GM19397 (cell line): ENCODE measurements around the gene DES.
"Not testable (repeated sequence)": the region's sequence is repeated elsewhere in the genome, so short reads cannot be mapped to it uniquely, and the experiment has no call there.

Source experiments
- ATAC-seq: cut with Tn5 transposase; IDR thresholded peaks from one replicate; pipeline ENCODE4 v1.9.1; 2021; ENCODE audit warnings: mild to moderate bottlenecking, moderate library complexity; ENCODE audit not compliant: unreplicated experiment

DES gene

GRCh38 chr2:219418155-219419011 lies at the start of gene DES:
Gene DES (plus strand): TSS chr2:219418377. CDS start chr2:219418463, 86 bp downstream.
- no peak for ATAC-seq

GRCh38 chr2:219368690-219369191 lies 49.4 kb upstream of the DES start:
- no peak for ATAC-seq

GRCh38 chr2:219369447-219369861 lies 48.7 kb upstream of the DES start:
- ATAC-seq: no peak

GRCh38 chr2:219378163-219378851 lies 39.9 kb upstream of the DES start:
- no peak for ATAC-seq

GRCh38 chr2:219380926-219381325 lies 37.3 kb upstream of the DES start:
- ATAC-seq: no peak

DNA sequence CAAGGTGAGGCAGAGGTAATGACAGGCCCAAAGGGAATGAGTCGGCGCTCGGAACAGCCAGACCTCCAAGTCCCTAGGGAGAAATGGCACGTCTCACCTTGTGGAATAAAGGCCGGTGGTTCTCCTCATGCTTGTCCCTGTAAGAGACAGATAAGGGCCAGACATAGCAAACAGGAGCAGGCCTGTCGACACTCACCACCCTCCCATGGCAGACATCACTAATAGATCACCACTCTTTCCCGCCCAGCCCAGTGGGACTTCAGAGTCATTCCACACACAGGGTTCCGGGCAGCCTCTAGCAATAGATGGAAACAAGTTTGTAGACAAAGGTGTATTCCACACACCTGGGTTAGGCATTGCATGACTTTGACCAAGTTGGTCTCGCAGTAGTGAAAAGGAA lies 36.7 kb upstream of the DES start:
- ATAC-seq: no peak

- no peak for ATAC-seq
These were observed 34.0 kb upstream of the DES start for GRCh38 chr2:219384083-219384713.

DNA sequence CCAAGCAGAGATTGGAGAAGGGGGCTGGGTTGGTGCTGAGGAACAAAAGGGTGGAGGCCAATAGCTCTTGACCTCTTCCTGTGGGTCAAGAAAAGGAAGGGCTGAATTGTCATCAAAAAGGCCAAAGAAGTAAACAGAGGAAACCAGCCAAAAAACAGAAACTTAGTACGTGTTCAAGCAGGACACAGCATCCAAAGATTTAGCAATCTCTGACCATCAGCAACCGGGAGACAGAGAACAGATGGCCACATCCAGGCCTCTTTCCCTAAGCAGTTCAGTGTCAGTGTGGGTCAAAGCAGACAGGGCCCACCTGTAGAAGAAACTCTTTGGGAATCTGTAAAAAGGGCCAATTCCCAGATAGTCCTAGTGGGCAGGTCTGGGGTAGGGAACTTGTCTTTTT lies 33.3 kb upstream of the DES start:
- ATAC-seq: no peak

- ATAC-seq: no peak
These were observed 32.1 kb upstream of the DES start for GRCh38 chr2:219385958-219386520.

DNA sequence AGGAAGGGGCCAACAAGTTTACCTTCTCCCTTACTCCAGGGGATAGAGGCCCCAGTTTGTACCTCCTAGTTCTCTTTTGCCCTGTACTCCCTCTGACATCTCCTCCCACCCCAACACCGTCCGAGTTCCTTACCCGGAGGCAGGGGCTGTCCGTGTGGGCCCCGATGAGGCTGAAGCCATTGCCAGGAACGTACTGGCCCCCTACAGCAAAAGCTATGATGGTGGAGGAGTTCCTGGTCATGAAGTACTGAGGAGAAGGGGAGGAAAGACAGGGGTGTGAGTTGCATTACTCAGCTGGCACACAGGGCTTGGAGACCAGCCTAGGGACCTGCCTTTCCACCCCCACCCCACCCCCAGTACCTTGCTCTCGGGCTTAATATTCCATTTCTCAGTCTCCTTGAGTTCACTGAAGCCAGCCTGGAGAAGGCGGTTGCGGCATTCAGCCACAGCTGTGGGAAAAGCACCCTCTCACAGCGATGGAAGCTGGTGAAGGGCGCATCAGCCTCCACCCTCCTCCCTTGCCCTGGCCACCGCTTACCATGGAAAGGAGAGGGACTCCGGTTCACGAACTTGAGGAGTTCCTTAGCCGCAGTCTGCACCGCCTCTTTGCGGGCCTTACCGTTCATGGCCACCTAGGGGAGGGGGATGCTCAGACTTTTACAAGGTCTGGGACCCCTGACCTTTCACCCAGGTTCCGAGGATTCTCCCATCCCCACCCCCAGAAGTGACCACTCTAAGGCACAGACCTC lies 31.5 kb upstream of the DES start:
- ATAC-seq: no peak

DNA sequence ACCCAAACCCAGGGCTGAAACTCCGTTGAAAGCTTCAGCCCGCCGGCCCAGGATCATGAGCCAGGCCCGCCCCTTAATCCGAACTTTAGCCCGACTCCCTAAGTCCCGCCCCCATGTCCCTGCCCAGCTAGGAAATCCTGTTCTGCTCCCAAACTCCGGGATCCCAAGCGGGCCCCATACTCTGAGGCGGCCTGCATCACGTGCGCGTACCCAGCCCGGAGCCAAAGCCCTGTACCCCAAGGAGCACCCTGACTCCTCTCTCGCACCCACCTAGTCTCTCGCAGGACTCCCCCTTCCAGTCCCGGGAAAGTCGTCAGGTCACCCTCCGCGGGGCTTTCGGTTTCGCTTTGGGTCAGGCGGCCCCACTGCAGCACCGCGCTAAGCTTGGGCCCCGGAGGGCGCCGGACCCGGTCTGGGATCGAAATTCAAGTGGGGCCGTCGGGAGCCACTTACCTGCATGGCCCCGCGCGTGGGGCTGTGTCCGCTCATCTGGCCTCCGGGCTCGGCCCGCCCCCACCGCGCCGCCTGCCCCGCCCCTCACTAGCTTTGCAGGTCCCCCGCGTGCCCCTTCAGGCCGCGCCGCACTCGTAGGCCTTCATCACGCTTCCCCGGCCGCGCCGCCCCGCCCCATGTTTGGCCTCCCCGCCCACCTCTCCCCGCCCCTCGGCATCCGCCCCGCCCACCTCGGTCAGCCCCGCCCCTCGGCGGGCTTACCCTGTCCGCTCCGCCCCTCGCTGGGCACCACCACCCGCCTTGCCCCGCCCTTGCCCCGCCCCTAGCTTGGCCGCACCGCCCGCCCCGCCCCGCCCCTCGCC lies 30.7 kb upstream of the DES start, which contains the start of gene DNPEP:
Gene DNPEP, minus strand, starts transcription at position 607 of the 815 bp plus-strand sequence. Its CDS starts 118 bp downstream, at position 489.
- ATAC-seq: peak; percentile 51

- peak; percentile 81 for ATAC-seq
These were observed 29.9 kb upstream of the DES start for GRCh38 chr2:219388121-219388906.

DNA sequence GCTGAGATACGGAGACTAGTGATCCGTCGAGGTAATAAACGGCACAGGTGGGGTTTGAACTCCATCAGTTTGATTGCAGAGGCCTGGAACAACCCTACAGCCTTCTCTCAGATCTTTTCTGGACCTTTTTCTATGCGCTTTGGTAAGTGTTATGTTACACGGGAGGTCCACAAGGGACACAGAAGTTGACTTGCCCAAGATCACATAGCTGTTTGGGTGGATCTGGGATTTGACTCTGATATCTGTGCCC lies 29.3 kb upstream of the DES start:
- ATAC-seq: no peak

- ATAC-seq: no peak
These were observed 25.4 kb upstream of the DES start for GRCh38 chr2:219392754-219393153.

GRCh38 chr2:219395056-219395455 lies 23.1 kb upstream of the DES start:
- not testable (repeated sequence) for ATAC-seq

- no peak for ATAC-seq
These were observed 22.6 kb upstream of the DES start for GRCh38 chr2:219395609-219396008.

- no peak for ATAC-seq
These were observed 21.2 kb upstream of the DES start for GRCh38 chr2:219396863-219397457.

DNA sequence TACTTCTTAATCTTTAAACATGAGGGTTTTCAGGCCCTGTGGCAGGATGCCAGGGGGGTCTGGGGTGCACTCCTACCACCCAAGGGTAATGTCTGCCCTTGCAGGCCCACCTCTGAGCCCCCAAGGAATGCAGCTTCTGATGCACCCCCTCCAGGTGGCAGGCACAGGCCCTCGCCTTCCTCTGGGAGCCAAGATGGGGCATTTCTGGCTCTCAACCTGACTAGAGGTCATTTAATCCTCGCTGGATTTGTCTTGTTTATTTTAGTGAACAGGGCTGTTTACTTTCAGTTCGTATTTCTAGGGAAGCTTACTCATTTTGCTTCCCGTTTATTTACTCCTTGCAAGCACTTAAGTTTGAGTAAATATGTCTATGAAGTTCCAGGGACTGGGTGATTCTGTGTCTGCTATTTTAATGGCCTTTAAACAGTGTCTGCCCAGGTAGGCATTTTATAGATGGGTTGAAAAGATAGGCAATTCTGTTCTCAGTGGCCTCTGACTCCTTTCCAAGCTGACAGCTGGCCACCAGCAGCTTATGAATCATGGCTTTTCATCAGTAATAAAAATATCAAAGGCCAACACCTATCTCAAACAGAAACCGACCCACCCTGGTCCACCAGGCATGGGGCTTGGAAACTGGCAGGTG lies 19.3 kb upstream of the DES start:
- ATAC-seq: no peak
